GM21381 (cell line): ENCODE data around the gene NRIP2.

ENCODE experiments used
- ATAC-seq: cut with Tn5 transposase; IDR thresholded peaks from one replicate; pipeline ENCODE4 v1.9.1; 2021; ENCODE audit warnings: mild to moderate bottlenecking, moderate library complexity; ENCODE audit not compliant: unreplicated experiment

NRIP2 gene

GRCh38 chr12:2776129-2776806 lies 58.6 kb downstream of the NRIP2 start:
- ATAC-seq: no peak

- no peak for ATAC-seq
These were observed 59.4 kb downstream of the NRIP2 start for GRCh38 chr12:2775431-2775830.
